IPS-18a (cell line): Measurements from ENCODE around the gene MYL12B.
"Not testable (repeated sequence)": the region's sequence is repeated elsewhere in the genome, so short reads cannot be mapped to it uniquely, and the experiment has no call there.

Source experiments
- H3K27ac ChIP-seq: one replicate; pipeline ENCODE4 v1.5.1; 2013; ENCODE audit warnings: low read length
- H3K27me3 ChIP-seq: one replicate; pipeline ENCODE4 v1.6.1; 2013; ENCODE audit warnings: mild to moderate bottlenecking, low read length; ENCODE audit not compliant: control insufficient read depth, insufficient read depth
- H3K36me3 ChIP-seq: one replicate; pipeline ENCODE4 v1.6.1; 2013; ENCODE audit warnings: low read depth, low read length; ENCODE audit not compliant: control insufficient read depth
- H3K4me1 ChIP-seq: one replicate; pipeline ENCODE4 v1.6.1; 2013; ENCODE audit warnings: low read depth, low read length; ENCODE audit not compliant: control insufficient read depth
- H3K4me3 ChIP-seq: one replicate; pipeline ENCODE4 v1.5.1; 2013; ENCODE audit warnings: low read length
- H3K9ac ChIP-seq: one replicate; pipeline ENCODE4 v1.6.1; 2013; ENCODE audit warnings: mild to moderate bottlenecking, low read length, moderate library complexity
- H3K9me3 ChIP-seq: one replicate; pipeline ENCODE4 v1.6.1; 2013; ENCODE audit warnings: low read depth, low read length; ENCODE audit not compliant: control insufficient read depth

The MYL12B gene

GRCh38 chr18:3261373-3262233 is at the start of gene MYL12B:
TSS of gene MYL12B (plus strand) at chr18:3262133. CDS start at chr18:3272899, 10,766 bp downstream.
- Histone ChIP-seq H3K4me1 (peaks cover 10% of the 10 kb centered on the region), H3K4me3 (peak within 1 kb of the TSS; percentile 96), H3K27me3 (no peaks in the 10 kb centered on the region), H3K36me3 (peaks cover 17% of the 10 kb centered on the region), H3K9ac (peak within 1 kb of the TSS; percentile 93), H3K9me3 (no peaks in the 10 kb centered on the region), H3K27ac (peak within 1 kb of the TSS; percentile 93)

- H3K27me3 ChIP-seq: no peaks in the 10 kb centered on the region
- H3K4me3 ChIP-seq: no peak overlapping the region
- no peaks in the 10 kb centered on the region for H3K9me3 ChIP-seq
- no peaks in the 10 kb centered on the region for H3K4me1 ChIP-seq
- H3K36me3 ChIP-seq: no peaks in the 10 kb centered on the region
- no peak overlapping the region for H3K9ac ChIP-seq
- no peak overlapping the region for H3K27ac ChIP-seq
Measured at GRCh38 chr18:3212657-3213056, 49.3 kb upstream of the MYL12B start.

- Histone ChIP-seq H3K9ac (no peak overlapping the region), H3K36me3 (no peaks in the 10 kb centered on the region), H3K4me3 (no peak overlapping the region), H3K9me3 (no peaks in the 10 kb centered on the region), H3K27me3 (no peaks in the 10 kb centered on the region), H3K4me1 (no peaks in the 10 kb centered on the region), H3K27ac (no peak overlapping the region)
Measured at GRCh38 chr18:3213300-3214059, 48.5 kb upstream of the MYL12B start.

GRCh38 chr18:3214855-3215637 is 46.9 kb upstream of the MYL12B start:
- no peaks in the 10 kb centered on the region for H3K27me3 ChIP-seq
- H3K4me3 ChIP-seq: no peak overlapping the region
- H3K36me3 ChIP-seq: no peaks in the 10 kb centered on the region
- no peaks in the 10 kb centered on the region for H3K4me1 ChIP-seq
- no peaks in the 10 kb centered on the region for H3K9me3 ChIP-seq
- H3K9ac ChIP-seq: no peak overlapping the region
- no peak overlapping the region for H3K27ac ChIP-seq

- Histone ChIP-seq H3K4me1 (no peaks in the 10 kb centered on the region), H3K27me3 (no peaks in the 10 kb centered on the region), H3K27ac (no peak overlapping the region), H3K4me3 (no peak overlapping the region), H3K36me3 (no peaks in the 10 kb centered on the region), H3K9me3 (no peaks in the 10 kb centered on the region), H3K9ac (no peak overlapping the region)
Measured at GRCh38 chr18:3216987-3217386, 44.9 kb upstream of the MYL12B start.

- Histone ChIP-seq H3K27me3 (no peaks in the 10 kb centered on the region), H3K27ac (no peak overlapping the region), H3K9ac (no peak overlapping the region), H3K4me1 (no peaks in the 10 kb centered on the region), H3K9me3 (no peaks in the 10 kb centered on the region), H3K36me3 (no peaks in the 10 kb centered on the region), H3K4me3 (no peak overlapping the region)
Measured at GRCh38 chr18:3217948-3218647, 43.8 kb upstream of the MYL12B start.

- H3K9ac ChIP-seq: no peak overlapping the region
- H3K9me3 ChIP-seq: no peaks in the 10 kb centered on the region
- H3K4me3 ChIP-seq: no peak overlapping the region
- H3K36me3 ChIP-seq: no peaks in the 10 kb centered on the region
- H3K27me3 ChIP-seq: no peaks in the 10 kb centered on the region
- no peak overlapping the region for H3K27ac ChIP-seq
- no peaks in the 10 kb centered on the region for H3K4me1 ChIP-seq
Measured at GRCh38 chr18:3218819-3219218, 43.1 kb upstream of the MYL12B start.

- no peaks in the 10 kb centered on the region for H3K36me3 ChIP-seq
- no peak overlapping the region for H3K9ac ChIP-seq
- no peak overlapping the region for H3K27ac ChIP-seq
- no peaks in the 10 kb centered on the region for H3K9me3 ChIP-seq
- no peaks in the 10 kb centered on the region for H3K27me3 ChIP-seq
- no peak overlapping the region for H3K4me3 ChIP-seq
- H3K4me1 ChIP-seq: no peaks in the 10 kb centered on the region
Measured at GRCh38 chr18:3219241-3219630, 42.7 kb upstream of the MYL12B start.

- Histone ChIP-seq H3K9me3 (no peaks in the 10 kb centered on the region), H3K9ac (no peak within 1 kb of the TSS), H3K27me3 (no peaks in the 10 kb centered on the region), H3K4me1 (no peaks in the 10 kb centered on the region), H3K36me3 (no peaks in the 10 kb centered on the region), H3K27ac (no peak within 1 kb of the TSS), H3K4me3 (no peak within 1 kb of the TSS)
Measured at GRCh38 chr18:3219631-3220335, 42.1 kb upstream of the MYL12B start, which contains the start of gene MYOM1. TSS of gene MYOM1 (minus strand) at chr18:3219968. CDS start at chr18:3215223, 4,745 bp downstream.

- H3K9ac ChIP-seq, H3K9me3 ChIP-seq, H3K27ac ChIP-seq, H3K27me3 ChIP-seq, H3K4me3 ChIP-seq, H3K4me1 ChIP-seq, H3K36me3 ChIP-seq: not testable (repeated sequence)
Measured at GRCh38 chr18:3220868-3221267, 41.1 kb upstream of the MYL12B start.
